ENCODE data around the gene ITGA3.

ITGA3 gene

GRCh38 chr17:50062293-50063243 is 6.7 kb downstream of the ITGA3 start:
- TF ChIP-seq, protein P1, sequence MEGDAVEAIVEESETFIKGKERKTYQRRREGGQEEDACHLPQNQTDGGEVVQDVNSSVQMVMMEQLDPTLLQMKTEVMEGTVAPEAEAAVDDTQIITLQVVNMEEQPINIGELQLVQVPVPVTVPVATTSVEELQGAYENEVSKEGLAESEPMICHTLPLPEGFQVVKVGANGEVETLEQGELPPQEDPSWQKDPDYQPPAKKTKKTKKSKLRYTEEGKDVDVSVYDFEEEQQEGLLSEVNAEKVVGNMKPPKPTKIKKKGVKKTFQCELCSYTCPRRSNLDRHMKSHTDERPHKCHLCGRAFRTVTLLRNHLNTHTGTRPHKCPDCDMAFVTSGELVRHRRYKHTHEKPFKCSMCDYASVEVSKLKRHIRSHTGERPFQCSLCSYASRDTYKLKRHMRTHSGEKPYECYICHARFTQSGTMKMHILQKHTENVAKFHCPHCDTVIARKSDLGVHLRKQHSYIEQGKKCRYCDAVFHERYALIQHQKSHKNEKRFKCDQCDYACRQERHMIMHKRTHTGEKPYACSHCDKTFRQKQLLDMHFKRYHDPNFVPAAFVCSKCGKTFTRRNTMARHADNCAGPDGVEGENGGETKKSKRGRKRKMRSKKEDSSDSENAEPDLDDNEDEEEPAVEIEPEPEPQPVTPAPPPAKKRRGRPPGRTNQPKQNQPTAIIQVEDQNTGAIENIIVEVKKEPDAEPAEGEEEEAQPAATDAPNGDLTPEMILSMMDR (IDR thresholded peaks at IDR 0.05; ENCODE audit: insufficient read depth, low read depth, low read length, missing control alignments), result no peak

GRCh38 chr17:50063561-50064252 is 7.8 kb downstream of the ITGA3 start:
- H3K4me3 ChIP-seq (ENCODE audit: low read length), result no peak overlapping the region
- peak; percentile 64 for DNase-seq (ENCODE audit: low read depth)
- TF ChIP-seq, protein P1 (IDR thresholded peaks at IDR 0.05; ENCODE audit: insufficient read depth, low read depth, low read length, missing control alignments), result no peak

More at GRCh38 chr17:50062293-50063243, 6.7 kb downstream of the ITGA3 start:
- peak; percentile 100 for DNase-seq (ENCODE audit: low read depth)
- peak overlapping the region; percentile 26 for H3K4me3 ChIP-seq (ENCODE audit: low read length)

DNA sequence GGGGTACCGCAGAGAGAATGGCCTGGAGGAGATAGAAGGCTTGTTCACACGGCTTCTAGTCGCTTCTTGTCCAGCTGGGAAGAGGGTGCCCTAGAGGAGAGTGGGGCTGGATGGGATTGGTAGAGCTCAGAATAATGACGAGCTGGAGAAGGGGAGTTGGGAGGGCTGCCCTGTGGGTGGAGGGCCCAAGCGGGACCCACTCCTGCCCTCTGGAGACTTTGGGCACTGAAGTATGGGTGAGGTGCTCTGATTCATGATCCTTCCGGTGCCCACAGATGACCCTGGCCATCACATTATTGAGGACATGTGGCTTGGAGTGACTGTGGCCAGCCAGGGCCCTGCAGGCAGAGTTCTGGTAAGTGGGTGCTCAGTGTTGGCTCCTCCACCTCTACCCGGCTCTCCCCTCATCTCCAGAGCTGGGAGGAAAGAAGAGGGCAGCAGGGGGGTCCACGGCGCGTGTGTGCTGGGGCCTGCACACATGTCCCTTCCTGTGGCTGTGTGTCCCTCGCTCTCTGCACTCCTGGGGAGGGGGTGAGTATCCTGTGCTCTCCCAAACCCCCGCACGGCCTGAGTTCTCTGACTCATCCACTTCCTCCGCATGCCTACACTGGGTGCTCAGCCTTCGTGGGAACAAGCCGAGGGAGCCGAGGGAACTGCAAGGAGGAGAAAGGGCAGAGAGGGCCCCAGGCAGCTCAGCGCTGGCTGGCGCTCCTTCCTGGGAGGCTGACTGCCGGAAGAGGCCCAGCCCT is 8.5 kb downstream of the ITGA3 start:
- peak; percentile 97 for DNase-seq (ENCODE audit: low read depth)
- no peak overlapping the region for H3K4me3 ChIP-seq (ENCODE audit: low read length)
- TF ChIP-seq, protein P1 (IDR thresholded peaks at IDR 0.05; ENCODE audit: insufficient read depth, low read depth, low read length, missing control alignments), result no peak

GRCh38 chr17:50065056-50065455 is 9.1 kb downstream of the ITGA3 start:
- no peak overlapping the region for H3K4me3 ChIP-seq (ENCODE audit: low read length)
- TF ChIP-seq, protein P1 (IDR thresholded peaks at IDR 0.05; ENCODE audit: insufficient read depth, low read depth, low read length, missing control alignments), result no peak

DNA sequence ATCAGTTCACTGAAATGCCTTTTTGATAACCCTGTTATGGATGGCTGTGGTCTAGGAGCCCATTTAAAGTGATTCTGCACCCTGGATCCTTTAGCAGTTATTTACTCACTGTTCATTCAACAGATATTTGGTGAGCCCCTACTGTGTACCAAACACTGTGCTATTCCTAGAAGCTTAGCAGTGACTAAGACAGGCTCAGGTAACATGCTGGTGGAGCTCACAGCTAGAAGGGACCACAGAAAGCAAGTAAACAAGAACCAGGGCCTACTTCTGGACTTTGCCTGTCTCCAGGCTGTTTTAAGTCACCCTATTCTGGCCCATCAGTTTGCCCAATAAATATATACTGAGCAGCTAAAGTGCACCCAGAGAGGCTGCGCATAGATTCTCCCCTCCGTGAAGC is 11.1 kb downstream of the ITGA3 start:
- no peak for DNase-seq (ENCODE audit: low read depth)
- TF ChIP-seq, protein P1 (IDR thresholded peaks at IDR 0.05; ENCODE audit: insufficient read depth, low read depth, low read length, missing control alignments), result no peak
- H3K4me3 ChIP-seq (ENCODE audit: low read length), result no peak overlapping the region

More at GRCh38 chr17:50065056-50065455, 9.1 kb downstream of the ITGA3 start:
- no peak for DNase-seq (ENCODE audit: low read depth)

GRCh38 chr17:50067996-50068395 is 12.1 kb downstream of the ITGA3 start:
- no peak for DNase-seq (ENCODE audit: low read depth)
- H3K4me3 ChIP-seq (ENCODE audit: low read length), result no peak overlapping the region
- TF ChIP-seq, protein P1 (IDR thresholded peaks at IDR 0.05; ENCODE audit: insufficient read depth, low read depth, low read length, missing control alignments), result no peak
